ENCODE results near the gene RNF130. TPM values are rescaled to one million over a fixed set of nuclear protein-coding genes. Genes with fewer than 3 reads are reported as not detected.

Gene RNF130
- total RNA-seq, 2 donors from 2014 or later: 83.9 to 151 TPM

- Histone ChIP-seq H3K4me1 (ENCODE audit: control insufficient read depth in 1 of 2, low read depth in 2 of 2) (no peaks in the 10 kb centered on the region), H3K36me3 (peaks cover 26% of the 10 kb centered on the region), H3K9me3 (no peaks in the 10 kb centered on the region), H3K4me3 (no peak overlapping the region), H3K27ac (no peak overlapping the region), H3K27me3 (replicated peaks; ENCODE audit: insufficient read depth) (no peaks in the 10 kb centered on the region)
- ATAC-seq (ENCODE audit: insufficient number of reproducible peaks, low FRiP score, low read depth): no peak
- TF ChIP-seq CTCF (IDR thresholded peaks at IDR 0.05): no peak
- DNase-seq (ENCODE audit: low spot score): no peak
Observed at GRCh38 chr5:179974946-179975712, 96.4 kb downstream of the RNF130 start.

- Histone ChIP-seq H3K27ac (no peak overlapping the region), H3K27me3 (replicated peaks; ENCODE audit: insufficient read depth) (no peaks in the 10 kb centered on the region), H3K4me1 (ENCODE audit: control insufficient read depth in 1 of 2, low read depth in 2 of 2) (no peaks in the 10 kb centered on the region), H3K36me3 (peaks cover 23% of the 10 kb centered on the region), H3K9me3 (no peaks in the 10 kb centered on the region), H3K4me3 (no peak overlapping the region)
- ATAC-seq (ENCODE audit: insufficient number of reproducible peaks, low FRiP score, low read depth) (no peak), DNase-seq (ENCODE audit: low spot score) (no peak)
- no peak for TF ChIP-seq CTCF (IDR thresholded peaks at IDR 0.05)
Observed at GRCh38 chr5:179974246-179974945, 97.2 kb downstream of the RNF130 start.

- H3K4me1 ChIP-seq (ENCODE audit: control insufficient read depth in 1 of 2, low read depth in 2 of 2): no peaks in the 10 kb centered on the region
- H3K9me3 ChIP-seq: no peaks in the 10 kb centered on the region
- ATAC-seq (ENCODE audit: insufficient number of reproducible peaks, low FRiP score, low read depth) (no peak), DNase-seq (ENCODE audit: low spot score) (no peak)
- H3K4me3 ChIP-seq: no peak overlapping the region
- H3K27ac ChIP-seq: no peak overlapping the region
- no peak for TF ChIP-seq CTCF (IDR thresholded peaks at IDR 0.05)
- no peaks in the 10 kb centered on the region for H3K27me3 ChIP-seq (replicated peaks; ENCODE audit: insufficient read depth)
- H3K36me3 ChIP-seq: peaks cover 29% of the 10 kb centered on the region
Observed at GRCh38 chr5:179973391-179973790, 98.2 kb downstream of the RNF130 start.

GRCh38 chr5:179969110-179969509, 102.4 kb downstream of the RNF130 start:
- DNase-seq (ENCODE audit: low spot score) (no peak), ATAC-seq (ENCODE audit: insufficient number of reproducible peaks, low FRiP score, low read depth) (no peak)
- no peak overlapping the region for H3K27ac ChIP-seq
- TF ChIP-seq CTCF (IDR thresholded peaks at IDR 0.05): no peak
- H3K36me3 ChIP-seq: peaks cover 15% of the 10 kb centered on the region
- no peaks in the 10 kb centered on the region for H3K4me1 ChIP-seq (ENCODE audit: control insufficient read depth in 1 of 2, low read depth in 2 of 2)
- H3K9me3 ChIP-seq: no peaks in the 10 kb centered on the region
- H3K4me3 ChIP-seq: no peak overlapping the region
- H3K27me3 ChIP-seq (replicated peaks; ENCODE audit: insufficient read depth): no peaks in the 10 kb centered on the region

- DNase-seq (ENCODE audit: low spot score) (no peak), ATAC-seq (ENCODE audit: insufficient number of reproducible peaks, low FRiP score, low read depth) (no peak)
- Histone ChIP-seq H3K27ac (no peak overlapping the region), H3K9me3 (no peaks in the 10 kb centered on the region), H3K4me1 (ENCODE audit: control insufficient read depth in 1 of 2, low read depth in 2 of 2) (no peaks in the 10 kb centered on the region), H3K36me3 (peaks cover 22% of the 10 kb centered on the region), H3K4me3 (no peak overlapping the region), H3K27me3 (replicated peaks; ENCODE audit: insufficient read depth) (no peaks in the 10 kb centered on the region)
- TF ChIP-seq CTCF (IDR thresholded peaks at IDR 0.05): no peak
Observed at GRCh38 chr5:179967489-179967888, 104.1 kb downstream of the RNF130 start.

All from thoracic aorta (tissue), 2 donors.